HG02763 (cell line): ENCODE data around the gene FLG2.

Experiments
- ATAC-seq: cut with Tn5 transposase; IDR thresholded peaks from one replicate; pipeline ENCODE4 v1.9.1; 2021; ENCODE audit warnings: mild to moderate bottlenecking, moderate library complexity; ENCODE audit not compliant: unreplicated experiment

Gene FLG2

DNA sequence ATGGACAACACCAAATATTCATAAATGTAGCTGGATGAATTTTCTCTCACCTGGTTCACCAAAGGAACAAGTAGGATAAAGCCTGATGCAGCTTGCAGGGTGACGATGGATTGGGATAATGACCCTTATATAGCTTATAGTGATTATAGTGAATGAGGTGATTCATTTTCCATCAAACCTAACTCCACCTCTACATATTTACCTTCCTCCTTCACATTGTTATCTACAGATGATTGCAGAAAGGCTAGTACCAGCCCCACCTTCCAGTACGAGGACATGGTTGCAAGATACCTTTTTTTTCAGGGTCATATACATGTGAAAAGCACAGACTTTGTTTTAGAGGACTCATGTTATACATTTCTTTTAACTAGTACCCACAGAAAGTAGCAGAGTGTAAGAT, at the start of gene FLG2:
Gene FLG2, minus strand, starts transcription at position 101 of the 400 bp plus-strand sequence. CDS start 1,122 bp downstream, outside the sequence.
- no peak for ATAC-seq

DNA sequence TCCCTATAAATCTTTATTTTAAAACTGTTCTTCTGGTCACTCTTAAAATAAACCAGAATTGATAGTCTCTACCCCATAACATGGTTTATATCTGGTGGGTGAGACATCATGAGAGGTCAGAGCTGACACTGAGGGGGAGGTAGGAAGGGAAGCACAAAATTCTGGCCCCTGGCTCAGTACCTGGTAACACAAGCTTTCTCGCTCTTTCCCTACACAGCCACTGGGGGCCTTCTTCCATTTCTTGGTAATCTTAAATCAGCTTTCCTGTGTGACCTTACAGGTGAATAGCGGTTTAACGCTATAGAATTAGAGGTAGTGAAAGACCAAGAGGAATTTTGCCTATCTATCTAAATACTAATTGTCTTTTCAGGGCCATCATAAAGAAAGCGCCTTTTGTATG, 48.9 kb upstream of the FLG2 start:
- no peak for ATAC-seq

DNA sequence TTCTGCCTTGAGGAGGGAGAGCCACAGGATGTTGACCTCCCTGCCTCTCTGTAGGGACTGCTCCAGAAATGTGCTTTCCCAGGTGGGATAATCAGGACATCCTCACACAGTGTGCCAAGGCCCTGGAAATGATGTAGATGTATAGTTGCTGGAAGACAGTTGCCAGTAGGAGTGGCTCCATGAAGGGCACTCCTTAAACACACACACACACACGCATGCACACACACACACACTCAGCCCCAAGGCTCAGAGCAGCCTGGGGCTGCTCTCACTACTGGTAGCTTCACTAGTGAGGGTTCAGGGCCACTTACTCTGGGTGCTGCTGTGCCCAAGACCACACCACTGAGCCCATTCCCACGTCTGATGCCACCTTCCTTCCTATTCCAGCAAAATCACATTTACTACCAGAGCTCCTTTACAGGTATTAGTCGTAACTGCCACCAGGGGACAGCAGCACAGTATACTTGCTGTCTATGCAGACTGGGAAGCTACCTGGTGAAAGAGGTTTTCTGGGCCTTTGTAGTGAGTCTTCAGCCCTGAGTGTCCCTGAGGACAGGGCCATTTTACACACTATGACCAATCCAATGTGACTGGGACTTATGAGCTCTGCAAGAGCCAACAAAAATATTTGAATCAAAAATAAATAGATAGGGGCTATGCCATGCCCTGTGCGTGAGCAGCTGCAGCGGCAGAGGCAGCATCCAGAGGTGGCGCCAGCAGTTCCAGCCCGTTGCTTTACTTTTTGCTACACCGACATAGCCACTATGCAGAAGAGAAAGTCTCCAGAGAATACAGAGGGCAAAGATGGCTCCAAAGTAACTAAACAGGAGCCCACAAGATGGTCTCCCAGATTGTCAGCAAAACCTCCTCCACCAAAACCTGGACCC, 39.2 kb upstream of the FLG2 start:
- no peak for ATAC-seq

DNA sequence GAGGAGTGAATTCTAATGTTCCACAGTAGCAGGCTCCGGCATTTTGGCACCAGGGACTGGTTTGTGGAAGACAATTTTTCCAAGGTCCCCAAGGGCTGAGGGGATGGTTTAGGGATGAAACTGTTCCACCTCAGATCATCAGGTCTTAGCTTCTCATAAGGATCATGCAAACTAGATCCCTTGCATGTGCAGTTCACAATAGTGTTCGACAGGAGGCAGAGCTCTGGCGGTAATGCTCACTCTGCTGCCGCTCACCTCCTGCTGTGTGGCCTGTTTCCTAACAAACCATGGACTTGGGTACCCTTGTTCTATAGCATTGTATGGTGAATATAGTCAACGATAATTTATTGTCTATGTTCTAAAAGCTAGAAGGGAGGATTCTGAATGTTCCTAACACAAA, 37.7 kb upstream of the FLG2 start:
- ATAC-seq = no peak

DNA sequence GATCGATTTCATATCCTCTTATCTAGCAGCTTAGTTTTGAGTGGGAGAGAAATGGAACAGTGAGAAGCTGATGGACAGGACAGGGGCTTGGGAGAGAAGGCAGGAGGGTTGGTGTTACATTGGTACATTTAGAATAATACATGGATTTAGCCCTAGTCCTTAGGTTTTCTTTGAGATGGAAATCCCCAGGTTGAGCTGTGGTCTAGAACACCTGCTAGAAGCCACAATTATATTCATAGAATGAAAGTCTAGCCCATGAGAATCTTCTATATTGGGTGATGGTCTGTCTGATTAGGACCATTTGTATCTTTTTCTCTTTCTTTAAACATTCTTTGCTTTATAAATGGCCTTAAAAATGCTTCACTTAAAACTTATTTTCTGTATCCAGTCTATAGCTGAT, 34.3 kb upstream of the FLG2 start:
- no peak for ATAC-seq

DNA sequence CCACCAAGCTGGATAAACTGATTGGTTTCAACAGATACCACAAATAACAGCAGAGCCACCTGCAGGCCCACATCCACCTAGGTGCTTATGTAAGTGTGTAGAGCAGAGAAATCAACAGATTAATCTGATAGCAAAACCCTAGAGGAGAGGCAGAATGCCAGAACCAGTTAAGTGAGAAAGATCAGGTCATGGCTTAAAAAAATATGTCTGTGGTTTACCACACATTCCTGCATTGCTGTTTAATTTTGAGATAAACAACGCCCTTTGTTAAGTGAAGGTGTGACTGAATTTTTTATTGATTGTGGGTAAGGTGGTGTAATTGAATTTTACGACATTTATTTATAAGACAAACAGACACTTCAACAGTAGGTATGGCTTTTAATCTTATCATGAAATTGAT, 33.1 kb upstream of the FLG2 start:
- no peak for ATAC-seq

DNA sequence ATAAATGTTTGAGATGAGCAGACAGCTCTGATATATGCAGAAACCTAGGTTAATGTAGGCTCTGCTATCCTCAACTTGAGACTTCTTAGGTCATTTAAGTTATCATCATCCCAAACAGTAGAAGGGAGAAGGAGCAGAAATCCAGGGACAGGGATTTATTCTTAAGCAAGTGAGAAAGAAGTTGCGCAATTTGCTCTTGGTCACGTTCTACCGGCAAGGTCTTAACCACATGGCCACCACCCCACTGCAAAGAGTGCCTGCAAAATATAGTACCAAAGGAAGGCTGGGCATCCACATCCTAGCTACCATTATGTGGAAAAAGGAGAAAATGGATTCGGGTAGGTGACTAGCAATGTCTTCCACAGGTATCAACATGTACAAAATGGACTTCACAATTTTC, 29.1 kb upstream of the FLG2 start:
- ATAC-seq = no peak

DNA sequence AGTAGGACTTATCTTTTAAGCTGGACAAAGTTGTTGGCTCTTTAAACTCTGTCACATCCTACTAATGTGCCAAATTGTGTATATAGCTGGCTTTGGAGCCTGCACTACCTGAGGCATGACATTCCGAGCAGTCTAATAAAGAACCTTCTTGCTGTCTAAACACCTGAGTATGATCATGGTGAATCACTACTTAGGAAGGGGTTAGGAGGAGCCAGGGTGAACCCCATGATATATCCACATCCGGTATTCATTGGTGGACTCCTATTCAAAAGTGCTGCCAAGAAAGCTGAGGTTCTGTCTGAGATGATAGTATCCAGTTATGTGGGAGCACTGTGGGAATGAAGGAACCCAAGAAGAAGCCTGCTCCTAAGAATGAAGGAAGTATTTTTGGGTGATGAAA, 27.1 kb upstream of the FLG2 start:
- no peak for ATAC-seq

DNA sequence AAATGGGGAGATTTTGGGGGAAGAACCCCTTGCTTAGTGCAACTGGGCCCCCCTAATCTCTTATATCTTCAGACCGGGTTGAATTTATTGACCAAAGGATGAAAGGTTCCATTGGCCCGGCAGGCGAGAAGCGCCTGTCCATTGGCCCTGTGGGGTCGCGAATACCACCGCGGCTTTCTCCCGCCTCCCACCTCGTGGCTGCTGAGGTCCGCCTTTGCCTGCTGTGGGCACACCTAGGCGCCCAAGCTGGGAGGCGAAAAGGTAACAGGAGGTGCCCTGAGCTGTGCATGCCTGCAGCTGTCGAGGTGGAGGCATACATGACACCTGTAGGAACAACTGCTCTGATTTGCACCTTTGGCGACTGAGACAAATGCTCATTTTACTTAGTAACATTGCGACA, 21.1 kb upstream of the FLG2 start:
- no peak for ATAC-seq

DNA sequence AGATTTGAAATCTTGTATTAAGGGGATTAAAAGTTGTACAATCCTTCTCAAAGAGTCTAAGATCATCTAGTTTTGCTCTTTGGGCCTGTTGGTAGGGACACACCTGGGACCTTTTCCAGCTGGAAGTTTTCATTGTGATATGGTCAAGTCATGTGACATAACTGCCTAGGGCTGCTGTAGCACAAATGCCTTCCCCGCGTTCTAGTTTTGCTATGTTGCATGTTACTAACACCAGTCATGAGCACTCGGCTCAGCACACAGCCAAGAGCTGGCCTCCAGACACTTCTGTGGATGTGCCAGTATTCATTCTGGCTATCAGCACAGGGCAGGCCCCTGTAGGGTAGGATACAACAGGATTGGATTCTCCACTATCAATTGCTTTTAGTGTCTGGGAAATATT, 14.6 kb upstream of the FLG2 start:
- ATAC-seq = no peak

DNA sequence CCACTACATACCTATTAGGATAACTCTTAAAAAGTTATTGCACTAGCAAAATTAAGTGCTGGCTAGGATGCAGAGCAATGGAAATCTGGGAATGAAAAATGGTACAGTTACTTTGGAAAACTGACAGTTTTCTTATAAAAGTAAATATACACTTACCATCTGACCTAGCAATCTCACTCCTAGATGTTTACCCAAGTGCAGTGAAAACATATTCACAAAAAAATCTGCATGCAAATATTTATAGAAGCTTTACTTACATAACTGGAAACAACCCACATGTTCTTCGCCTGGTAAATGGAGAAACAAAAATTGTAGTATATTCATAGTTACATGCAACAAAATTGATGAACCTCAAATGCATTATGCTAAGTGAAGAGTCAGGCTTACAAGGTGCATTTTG, 12.9 kb upstream of the FLG2 start:
- no peak for ATAC-seq

DNA sequence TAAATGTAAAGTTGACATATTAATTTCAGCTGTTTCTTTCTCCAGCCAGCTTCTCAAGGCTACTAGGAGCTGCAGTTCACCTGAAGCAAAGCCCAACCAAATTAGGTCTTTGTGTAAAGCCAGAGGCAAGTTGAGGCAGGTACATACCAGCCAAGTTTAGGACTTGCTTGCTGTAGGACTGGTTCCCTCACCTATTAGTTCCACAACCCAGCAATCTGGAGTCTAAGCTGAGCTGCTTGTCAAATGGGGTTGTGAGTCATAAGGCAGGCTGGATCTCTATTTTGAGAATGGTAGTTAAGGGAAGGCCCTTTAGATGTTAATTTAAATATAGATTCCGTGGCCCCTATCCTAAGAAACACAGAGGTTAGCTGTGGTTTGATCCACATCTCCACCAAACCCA, 7.6 kb upstream of the FLG2 start:
- ATAC-seq = no peak

DNA sequence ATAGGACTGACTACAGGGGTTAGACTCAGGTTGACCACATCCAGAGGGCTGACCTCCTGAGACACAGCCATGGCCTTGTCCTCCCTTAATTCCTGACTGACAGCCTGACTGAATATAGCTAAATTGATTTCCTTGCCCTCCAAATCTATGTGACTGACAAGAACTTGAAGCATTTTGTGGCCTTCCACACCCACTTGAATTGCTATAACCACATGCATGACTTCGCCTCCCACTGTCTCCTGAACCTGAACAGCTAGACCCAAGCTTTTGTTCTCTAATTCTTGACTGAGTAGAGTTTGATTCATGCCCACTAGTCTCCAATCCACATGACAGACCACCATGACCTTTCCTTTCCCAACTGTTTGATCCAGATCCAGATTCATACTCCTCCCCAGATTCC, 3.1 kb downstream of the FLG2 start:
- ATAC-seq = no peak

DNA sequence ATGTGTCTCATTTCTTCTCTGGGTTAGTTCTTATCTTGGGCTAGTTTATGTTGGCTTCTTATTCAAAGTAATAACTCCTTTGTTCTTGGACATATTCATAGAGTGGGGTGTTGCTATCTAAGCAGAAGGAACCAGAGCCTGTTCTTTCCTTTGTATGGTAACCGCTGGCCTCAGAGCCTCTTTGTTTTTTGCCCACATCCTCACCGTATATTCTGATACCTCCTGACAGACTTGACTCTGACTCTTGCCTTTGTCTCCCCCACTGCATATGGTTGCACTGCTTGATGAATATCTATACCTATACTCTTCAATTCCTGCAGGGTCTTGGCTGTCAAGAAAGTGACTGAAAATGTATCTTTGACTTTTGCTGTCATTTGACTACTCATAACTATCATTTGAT, 10.2 kb downstream of the FLG2 start:
- ATAC-seq = no peak

DNA sequence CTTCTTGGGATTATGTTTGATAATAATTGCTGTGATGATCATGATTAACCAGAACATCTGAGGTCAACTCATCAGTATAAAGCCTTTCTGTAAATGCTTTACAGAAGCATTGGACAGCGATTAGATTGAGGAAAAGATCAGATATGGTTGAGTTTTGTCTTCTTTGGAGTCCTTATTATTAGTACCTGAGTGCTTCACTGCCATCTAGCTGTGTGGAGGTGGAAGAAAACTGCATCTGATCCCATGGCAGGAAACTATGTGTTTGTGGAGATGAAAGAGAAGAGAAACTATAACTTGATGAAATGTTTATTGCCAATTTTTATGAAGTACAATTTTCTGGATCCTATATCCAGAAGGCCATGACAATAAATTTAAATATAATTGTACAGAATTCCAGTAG, 11.4 kb downstream of the FLG2 start:
- ATAC-seq = no peak

DNA sequence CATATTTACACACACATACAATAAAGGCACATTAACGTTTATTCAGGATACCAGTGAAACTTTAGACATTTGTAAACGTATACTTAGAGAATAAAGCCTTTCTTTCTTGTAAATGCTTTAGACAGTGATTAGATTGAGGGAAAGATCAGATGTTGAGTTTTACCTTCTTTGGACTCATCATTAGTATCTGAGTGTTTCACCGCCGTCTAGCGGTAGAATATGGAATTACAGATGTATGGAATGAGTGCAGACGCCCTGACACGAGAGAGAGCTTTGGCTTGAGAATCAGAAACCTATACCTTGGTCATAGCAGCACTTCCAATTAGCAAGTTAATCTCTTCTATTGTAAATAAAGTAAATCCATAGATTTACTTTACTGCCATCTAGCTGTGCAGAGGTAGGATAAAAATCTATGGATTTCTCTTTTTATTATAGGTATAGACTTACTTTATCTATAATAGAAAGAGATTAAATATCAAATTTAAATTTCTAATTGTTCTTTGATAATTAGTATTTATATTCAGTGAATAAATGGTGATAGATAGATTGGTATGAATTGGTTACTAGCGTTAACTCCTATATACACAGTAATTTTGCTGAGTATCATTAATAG, 12.6 kb downstream of the FLG2 start:
- ATAC-seq = no peak

DNA sequence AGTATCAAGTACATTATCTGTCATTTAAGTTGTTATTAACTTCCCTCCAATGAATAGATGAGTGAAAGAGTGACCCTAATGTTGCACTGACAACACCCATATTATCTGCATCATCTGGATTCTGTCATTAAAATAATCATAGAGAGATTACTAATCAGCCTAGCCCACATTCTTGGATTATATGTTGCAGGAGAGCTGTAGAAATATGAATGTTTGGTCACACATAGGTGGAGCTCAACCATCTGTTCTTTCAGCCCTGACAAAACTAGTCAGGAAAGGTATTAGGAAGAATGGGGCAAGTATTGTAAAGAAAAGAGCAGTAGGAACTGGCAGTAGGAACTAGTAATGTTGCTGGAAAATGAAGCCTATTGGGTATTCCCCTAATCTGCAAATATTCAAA, 15.4 kb downstream of the FLG2 start:
- no peak for ATAC-seq

DNA sequence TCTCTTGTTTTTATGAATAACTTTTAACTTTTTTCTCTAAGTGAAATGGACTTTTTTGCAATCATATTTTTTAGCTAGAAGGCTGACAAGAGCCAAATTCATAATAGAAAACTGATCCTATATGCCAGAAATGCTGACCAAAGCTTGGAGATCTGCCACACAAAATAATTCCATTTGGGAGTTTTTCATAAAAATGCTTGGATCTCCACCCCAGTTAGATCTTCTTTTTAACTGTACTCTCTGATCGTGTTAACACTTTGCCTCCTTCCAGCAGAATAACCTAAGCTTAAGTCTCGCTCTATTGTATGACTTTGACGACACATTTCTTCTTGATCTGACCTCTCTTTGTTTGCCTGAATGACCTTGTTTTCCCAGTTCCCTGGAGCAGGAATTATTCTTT, 16.8 kb downstream of the FLG2 start:
- no peak for ATAC-seq

DNA sequence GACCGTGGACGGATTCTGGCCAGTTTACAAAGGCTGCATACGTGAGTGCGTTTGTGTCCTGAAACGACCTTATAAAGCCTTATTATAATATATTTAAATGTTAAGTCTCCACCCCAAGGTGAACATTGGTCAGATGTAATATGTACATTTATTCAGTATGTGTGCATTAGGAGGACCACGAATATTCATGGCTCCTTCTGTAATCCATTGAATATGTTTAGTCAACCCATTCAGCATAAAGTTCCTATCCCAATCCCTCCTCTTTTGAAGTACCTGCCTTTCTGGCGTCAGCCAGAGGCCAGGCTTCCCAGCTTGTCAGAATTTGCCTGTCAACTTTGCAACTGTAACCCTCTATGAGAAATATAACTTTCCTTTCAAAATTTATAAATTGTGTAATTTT, 24.4 kb downstream of the FLG2 start:
- ATAC-seq = no peak

DNA sequence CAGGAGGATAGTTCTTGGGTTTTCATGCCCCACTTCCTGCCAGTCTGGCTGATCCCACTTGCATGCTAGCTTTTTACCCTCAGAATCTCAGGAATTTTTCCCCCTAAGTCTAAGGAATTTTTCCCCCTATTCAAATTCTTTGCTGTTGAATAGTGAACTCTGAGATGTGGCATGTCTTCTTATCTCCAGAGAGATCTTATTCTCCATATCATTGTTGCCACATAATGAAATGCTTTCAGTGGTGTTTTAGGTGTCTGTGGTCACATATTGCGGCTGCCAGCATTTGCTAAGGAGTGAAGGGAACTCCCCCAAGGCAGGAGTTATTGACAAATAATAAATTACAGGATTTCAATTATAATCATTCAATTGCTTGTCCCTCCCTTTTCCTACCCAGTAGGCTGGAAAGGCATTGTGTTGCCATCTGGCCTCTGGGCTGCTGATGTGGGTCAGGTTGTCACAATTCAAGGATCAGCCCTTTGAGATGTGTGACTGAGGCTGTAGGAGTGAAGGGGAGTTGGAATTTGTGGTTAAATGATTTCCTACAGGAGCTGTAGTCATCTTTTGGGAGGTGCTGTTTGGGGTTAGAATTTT, 30.9 kb downstream of the FLG2 start:
- ATAC-seq = no peak

DNA sequence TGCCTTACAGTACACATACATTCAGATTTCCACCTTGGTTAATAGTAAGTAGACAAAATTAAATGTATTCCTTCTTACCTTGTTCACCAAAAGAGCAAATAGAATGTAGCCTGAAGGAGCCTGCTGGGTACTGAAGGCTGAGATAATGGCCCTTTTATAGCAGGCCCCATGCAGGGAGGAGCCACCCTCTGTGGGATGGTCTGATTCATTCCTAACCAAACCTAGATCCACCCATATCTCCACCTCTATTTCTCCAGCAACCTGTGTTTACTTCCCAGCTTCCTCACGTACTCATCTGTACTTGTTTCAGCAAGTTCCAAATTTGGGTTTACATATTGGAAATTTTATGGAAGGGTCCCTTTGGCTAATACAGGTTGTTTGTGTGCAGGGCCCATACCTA, 34.7 kb downstream of the FLG2 start, which contains the start of gene FLG:
Gene FLG, minus strand, starts transcription at position 129 of the 400 bp plus-strand sequence. CDS start 9,783 bp downstream, outside the sequence.
- ATAC-seq = no peak

DNA sequence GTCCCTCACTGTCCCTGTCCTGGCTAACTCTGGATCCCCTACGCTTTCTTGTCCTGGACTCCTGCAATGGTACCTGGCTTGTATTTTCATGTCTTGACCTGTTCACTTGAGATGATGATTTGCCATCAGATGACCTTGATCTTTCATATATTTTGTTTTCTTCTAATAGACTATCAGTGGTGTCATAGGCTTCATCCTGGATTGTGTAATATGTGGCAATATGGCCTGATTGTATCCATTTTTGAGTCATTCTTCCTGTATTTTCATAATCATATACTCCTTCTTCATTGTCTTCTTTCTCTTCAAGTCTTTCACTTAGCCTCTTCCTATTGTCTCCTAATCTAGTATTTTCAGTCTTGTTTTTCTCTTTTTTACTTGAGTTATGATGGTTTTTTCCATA, 45.8 kb downstream of the FLG2 start:
- no peak for ATAC-seq
